CD4-positive, alpha-beta memory T cell (primary cell): Measurements from ENCODE around the gene KANK3. TPM values are rescaled to one million over a fixed set of nuclear protein-coding genes. Genes with fewer than 3 reads are reported as not detected.

Experiments
- CTCF ChIA-PET: fragments of 350-600 bp; sonication (Branson Sonifier 250); formaldehyde crosslinking; loops from one replicate; lab custom pipeline; 2021; ENCODE audit warnings: inconsistent platforms; ENCODE audit not compliant: partially characterized antibody; lab: Charles Lee
- POLR2A ChIA-PET: fragments of 350-600 bp; sonication (Branson Sonifier 250); formaldehyde crosslinking; loops from one replicate; lab custom pipeline; 2021; ENCODE audit not compliant: partially characterized antibody; lab: Charles Lee
- DNase-seq, 5 donors: peaks; one replicate each; pipeline versions ENCODE4 v3.0.0 to v3.0.0-alpha.2; 2020 to 2022; ENCODE audit warnings: mixed read lengths in 1 of 5
- H3K27ac ChIP-seq: one replicate; pipeline ENCODE4 v1.7.0; 2013; ENCODE audit warnings: low read depth, low read length
- H3K27me3 ChIP-seq: 2 replicates; pipeline ENCODE4 v1.7.0; 2013; ENCODE audit warnings: mild to moderate bottlenecking, low read length, moderate library complexity; ENCODE audit not compliant: insufficient read depth
- H3K36me3 ChIP-seq: 2 replicates; pipeline ENCODE4 v1.7.0; 2013; ENCODE audit warnings: mild to moderate bottlenecking, low read length, moderate library complexity; ENCODE audit not compliant: insufficient read depth
- H3K4me1 ChIP-seq: 2 replicates; pipeline ENCODE4 v1.7.0; 2013; ENCODE audit warnings: mild to moderate bottlenecking, low read length, moderate library complexity; ENCODE audit not compliant: insufficient read depth
- H3K4me3 ChIP-seq, 2 donors: one replicate each; pipeline ENCODE4 v1.7.0; 2013; ENCODE audit warnings: low read length in 2 of 2, mild to moderate bottlenecking in 1 of 2
- H3K9me3 ChIP-seq, 2 donors: one replicate each; pipeline ENCODE4 v1.7.0; 2013; ENCODE audit warnings: low read length in 2 of 2, control low read depth in 1 of 2; ENCODE audit not compliant: control insufficient read depth in 1 of 2
- H3K27ac Mint-ChIP-seq, 7 donors: one replicate each; pipeline ENCODE4 v1.8.0; 2020 to 2021; ENCODE audit warnings: mixed read lengths in 7 of 7, mild to moderate bottlenecking in 6 of 7, inconsistent platforms in 3 of 7, moderate library complexity in 3 of 7
- H3K27me3 Mint-ChIP-seq, 2 donors: one replicate each; pipeline ENCODE4 v1.8.0; 2020 to 2021; ENCODE audit warnings: mixed read lengths in 2 of 2
- H3K36me3 Mint-ChIP-seq, 2 donors: one replicate each; pipeline ENCODE4 v1.8.0; 2020 to 2021; ENCODE audit warnings: mixed read lengths in 2 of 2, inconsistent platforms in 1 of 2, mild to moderate bottlenecking in 1 of 2
- H3K4me1 Mint-ChIP-seq, 4 donors: one replicate each; pipeline ENCODE4 v1.8.0; 2020 to 2021; ENCODE audit warnings: mixed read lengths in 4 of 4, mild to moderate bottlenecking in 1 of 4
- H3K4me3 Mint-ChIP-seq, 8 donors: one replicate each; pipeline ENCODE4 v1.8.0; 2020 to 2021; ENCODE audit warnings: mixed read lengths in 8 of 8, mild to moderate bottlenecking in 7 of 8, moderate library complexity in 6 of 8, inconsistent platforms in 3 of 8
- H3K9me3 Mint-ChIP-seq, 8 donors: one replicate each; pipeline ENCODE4 v1.8.0; 2020 to 2021; ENCODE audit warnings: mixed read lengths in 8 of 8, mild to moderate bottlenecking in 5 of 8, inconsistent platforms in 3 of 8, moderate library complexity in 1 of 8
- intact Hi-C: fragments of 100-400 bp; cut with micrococcal nuclease; formaldehyde crosslinking; loops from one replicate; pipeline ENCODE4 v1.15.1; 2023
- polyA plus RNA-seq, 2 donors: library from polyadenylated mRNA; unstranded; fragments of 300-500 nt; fragmentation: Illumina TruSeq; gene quantifications; one replicate each; pipeline ENCODE4 v1.2.3, GENCODE V29; 2021
- total RNA-seq, 2 experiments: library from RNA; stranded (reverse); gene quantifications; one replicate each; pipeline ENCODE4 v1.2.3, GENCODE V29; 2021

KANK3 gene
- total and polyA plus RNA-seq, 4 experiments from 2014 or later: 1.1 to 6.3 (median 3.4) TPM

DNA sequence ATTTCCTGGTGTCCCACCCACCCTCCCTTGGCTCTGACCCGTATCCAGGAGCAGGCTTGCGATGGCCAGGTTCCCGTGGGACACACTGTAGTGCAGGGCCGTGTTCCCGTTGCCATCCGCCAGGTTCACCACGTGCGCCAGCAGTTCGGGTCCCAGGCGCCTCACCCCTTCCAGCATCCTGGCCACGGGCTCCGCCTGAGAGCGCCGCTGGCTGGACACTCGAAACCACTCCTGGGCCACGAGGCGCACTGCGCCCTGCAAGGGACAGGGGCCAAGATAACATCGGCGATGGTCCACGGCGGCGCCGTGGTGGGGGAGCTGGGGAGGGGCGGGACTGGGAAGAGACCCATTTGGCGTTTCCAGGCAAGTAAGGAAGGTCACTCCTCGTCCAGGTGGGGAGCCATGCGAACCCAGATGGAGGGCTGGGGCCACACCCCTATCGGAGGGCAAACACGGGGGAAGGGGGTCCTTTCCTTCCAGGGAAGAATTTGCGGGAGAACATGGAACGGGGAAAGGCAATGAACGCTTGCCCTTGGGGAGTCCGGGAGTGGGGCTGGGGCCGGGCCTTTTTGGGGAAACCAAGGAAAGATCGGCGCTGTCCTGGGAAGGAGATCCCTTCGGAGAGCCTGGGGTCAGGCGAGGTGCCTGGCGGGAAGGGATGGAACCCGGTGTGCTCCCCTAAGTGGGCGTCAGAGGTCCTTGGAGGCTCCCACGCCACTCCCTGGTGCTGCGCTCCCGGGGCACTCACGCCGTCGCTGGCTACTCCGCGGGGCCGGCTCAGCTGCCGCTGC, 9.9 kb downstream of the KANK3 start:
- DNase-seq: no peak
- Mint-ChIP-seq H3K9me3 (no peaks in the 10 kb centered on the region), H3K4me3 (no peak overlapping the region), H3K27me3 (peaks cover 8% of the 10 kb centered on the region in 2 donors), H3K4me1 (peaks cover 4 to 10% (median 5%) of the 10 kb centered on the region in 4 donors), H3K36me3 (no peaks in the 10 kb centered on the region), H3K27ac (no peak overlapping the region)
- no peaks in the 10 kb centered on the region for H3K9me3 ChIP-seq
- CTCF ChIA-PET: interaction anchor here (1.2 kb wide), 1 partner anchor 18 kb away, joined by 3 read pairs; no protein-coding TSS in a partner anchor
- POLR2A ChIA-PET: no interaction called here
- H3K27ac ChIP-seq: no peak overlapping the region
- peaks cover 7% of the 10 kb centered on the region for H3K4me1 ChIP-seq
- H3K27me3 ChIP-seq: peaks cover 9% of the 10 kb centered on the region
- H3K4me3 ChIP-seq: no peak overlapping the region
- no peaks in the 10 kb centered on the region for H3K36me3 ChIP-seq
- intact Hi-C loops: no loop called here

GRCh38 chr19:8331263-8331845, 11.7 kb downstream of the KANK3 start:
- Histone ChIP-seq H3K4me3 (no peak overlapping the region), H3K36me3 (no peaks in the 10 kb centered on the region), H3K4me1 (peaks cover 7% of the 10 kb centered on the region), H3K9me3 (no peaks in the 10 kb centered on the region), H3K27ac (no peak overlapping the region), H3K27me3 (peaks cover 9% of the 10 kb centered on the region)
- H3K9me3 Mint-ChIP-seq: no peaks in the 10 kb centered on the region
- DNase-seq: no peak
- peaks cover 0 to 2% of the 10 kb centered on the region in 2 donors for H3K36me3 Mint-ChIP-seq
- H3K27me3 Mint-ChIP-seq: peaks cover 3 to 4% of the 10 kb centered on the region in 2 donors
- ChIA-PET CTCF (interaction anchor here (1.2 kb wide), 1 partner anchor 10 kb away, joined by 4 read pairs; the partner anchor contains the start of gene RPS28), POLR2A (interaction anchor here (0.5 to 1.5 kb wide), 3 partner anchors 10 to 166 kb away, joined by 3 to 4 read pairs (median 3); partner anchors contain the start of gene RPS28)
- intact Hi-C loops: no loop called here
- no peak overlapping the region for H3K4me3 Mint-ChIP-seq
- no peak overlapping the region for H3K27ac Mint-ChIP-seq
- H3K4me1 Mint-ChIP-seq: peaks cover 3 to 10% (median 5%) of the 10 kb centered on the region in 4 donors

DNA sequence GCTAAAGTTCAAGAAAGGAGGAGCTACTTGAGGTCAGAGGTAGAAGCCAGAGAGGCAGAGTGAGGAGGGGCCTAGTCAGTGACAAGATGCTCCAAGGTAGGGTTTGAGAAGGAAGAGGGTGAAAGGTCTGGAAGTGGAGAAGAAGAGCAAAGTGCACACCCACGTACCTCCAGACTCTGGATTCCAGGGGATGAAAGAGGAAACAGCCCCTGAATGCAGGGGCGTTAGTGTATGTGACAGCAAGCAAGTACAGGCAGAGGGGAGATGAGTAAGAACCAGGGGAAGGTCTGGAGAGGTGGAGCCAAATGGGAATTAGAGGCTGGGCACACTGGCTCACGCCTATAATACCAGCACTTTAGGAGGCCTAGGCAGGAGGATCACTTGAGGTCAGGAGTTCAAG, 13.1 kb downstream of the KANK3 start:
- H3K36me3 ChIP-seq: no peaks in the 10 kb centered on the region
- no peak overlapping the region for H3K4me3 ChIP-seq
- H3K27ac ChIP-seq: no peak overlapping the region
- Mint-ChIP-seq H3K36me3 (peaks cover 0 to 2% of the 10 kb centered on the region in 2 donors), H3K4me1 (peaks cover 0 to 4% (median 0%) of the 10 kb centered on the region in 4 donors), H3K4me3 (no peak overlapping the region), H3K9me3 (no peaks in the 10 kb centered on the region), H3K27me3 (no peaks in the 10 kb centered on the region), H3K27ac (peak overlapping the region in 1 of 7 donors; percentile 42)
- DNase-seq: no peak
- POLR2A ChIA-PET: no interaction called here
- H3K9me3 ChIP-seq: no peaks in the 10 kb centered on the region
- H3K4me1 ChIP-seq: peaks cover 7% of the 10 kb centered on the region
- intact Hi-C loops: loop anchor here (10.0 kb wide), 1 partner anchor 175 kb away; no protein-coding TSS in a partner anchor
- peaks cover 9% of the 10 kb centered on the region for H3K27me3 ChIP-seq
- CTCF ChIA-PET: no interaction called here

GRCh38 chr19:8325454-8325853, 17.6 kb downstream of the KANK3 start:
- intact Hi-C loops: loop anchor here (10.0 kb wide), 1 partner anchor 171 kb away; no protein-coding TSS in a partner anchor
- Mint-ChIP-seq H3K4me3 (no peak overlapping the region), H3K4me1 (peaks cover 5 to 28% (median 21%) of the 10 kb centered on the region in 4 donors), H3K36me3 (peaks cover 6 to 26% of the 10 kb centered on the region in 2 donors), H3K27me3 (no peaks in the 10 kb centered on the region), H3K9me3 (no peaks in the 10 kb centered on the region), H3K27ac (no peak overlapping the region)
- H3K36me3 ChIP-seq: peaks cover 14% of the 10 kb centered on the region
- POLR2A ChIA-PET: no interaction called here
- no peaks in the 10 kb centered on the region for H3K9me3 ChIP-seq
- CTCF ChIA-PET: interaction anchor here (0.6 kb wide), 1 partner anchor 58 kb away, joined by 3 read pairs; no protein-coding TSS in a partner anchor
- H3K27ac ChIP-seq: no peak overlapping the region
- no peak overlapping the region for H3K4me3 ChIP-seq
- H3K4me1 ChIP-seq: peaks cover 26% of the 10 kb centered on the region
- H3K27me3 ChIP-seq: no peaks in the 10 kb centered on the region
- DNase-seq: no peak

DNA sequence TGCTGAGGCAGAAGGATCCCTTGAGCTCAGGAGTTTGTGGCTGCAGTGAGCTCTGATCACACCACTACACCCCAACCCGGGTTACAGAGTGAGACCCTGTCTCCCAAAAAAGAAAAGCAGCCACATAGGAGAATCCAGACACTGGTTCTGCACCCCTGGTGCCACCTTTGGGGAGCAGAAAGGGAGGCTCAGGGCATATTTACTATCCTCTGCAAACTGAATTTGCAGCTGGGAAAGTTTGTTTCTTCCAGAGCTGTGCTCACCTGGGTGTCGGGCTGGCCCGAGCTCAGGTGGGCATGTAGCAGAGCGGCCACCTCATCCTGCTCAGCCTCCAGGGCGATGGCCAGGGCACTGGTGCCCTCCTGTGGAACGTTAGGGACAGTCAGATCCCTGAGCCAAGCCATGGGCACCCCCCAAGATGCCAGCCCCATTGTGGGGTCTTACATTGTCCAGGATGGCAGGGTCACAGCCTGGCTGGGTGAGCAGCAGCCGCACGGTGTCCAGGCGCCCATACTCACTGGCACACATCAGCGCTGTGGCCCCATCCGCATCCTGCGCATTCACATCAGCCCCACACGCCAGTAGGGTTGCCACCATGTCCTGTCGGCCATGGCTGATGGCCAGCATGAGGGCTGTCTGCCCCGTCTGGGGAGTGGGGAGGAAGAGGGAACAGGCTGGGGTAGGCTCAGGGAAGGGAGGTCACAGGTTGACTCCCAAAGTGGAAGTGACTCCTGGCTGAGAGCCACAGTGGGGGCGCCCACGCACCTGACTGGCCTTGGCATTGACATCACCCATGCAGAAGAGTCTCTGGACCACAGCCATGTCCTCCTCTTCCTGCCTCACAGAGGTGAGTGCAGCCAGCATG, 18.6 kb downstream of the KANK3 start:
- DNase-seq: no peak
- Histone ChIP-seq H3K36me3 (peaks cover 14% of the 10 kb centered on the region), H3K4me3 (no peak overlapping the region), H3K27ac (peak overlapping the region; percentile 13), H3K9me3 (no peaks in the 10 kb centered on the region), H3K4me1 (peaks cover 36% of the 10 kb centered on the region), H3K27me3 (no peaks in the 10 kb centered on the region)
- peak overlapping the region in 3 of 7 donors; percentile 42 to 66 (median 46) for H3K27ac Mint-ChIP-seq
- peaks cover 6 to 27% of the 10 kb centered on the region in 2 donors for H3K36me3 Mint-ChIP-seq
- peaks cover 9 to 39% (median 31%) of the 10 kb centered on the region in 4 donors for H3K4me1 Mint-ChIP-seq
- ChIA-PET CTCF (interaction anchor here (1.8 kb wide), 1 partner anchor 55 kb away, joined by 7 read pairs; no protein-coding TSS in a partner anchor), POLR2A (interaction anchor here (1.0 to 1.5 kb wide), 4 partner anchors 18 to 189 kb away, joined by 3 to 6 read pairs (median 4); partner anchors contain the start of genes KANK3 and ZNF414)
- no peaks in the 10 kb centered on the region for H3K9me3 Mint-ChIP-seq
- H3K27me3 Mint-ChIP-seq: no peaks in the 10 kb centered on the region
- intact Hi-C loops: loop anchor here (10.0 kb wide), 1 partner anchor 170 kb away; no protein-coding TSS in a partner anchor
- no peak overlapping the region for H3K4me3 Mint-ChIP-seq

GRCh38 chr19:8323781-8324185, 19.3 kb downstream of the KANK3 start:
- H3K27me3 ChIP-seq: no peaks in the 10 kb centered on the region
- H3K4me3 ChIP-seq: no peak overlapping the region
- CTCF ChIA-PET: interaction anchor here (1.4 to 1.8 kb wide), 2 partner anchors 18 to 54 kb away, joined by 5 to 7 read pairs; no protein-coding TSS in a partner anchor
- intact Hi-C loops: loop anchor here (10.0 kb wide), 1 partner anchor 169 kb away; no protein-coding TSS in a partner anchor
- no peak for DNase-seq
- Mint-ChIP-seq H3K27ac (peak overlapping the region in 5 of 7 donors; percentile 42 to 99 (median 66)), H3K4me3 (no peak overlapping the region), H3K27me3 (no peaks in the 10 kb centered on the region), H3K9me3 (no peaks in the 10 kb centered on the region), H3K4me1 (peaks cover 9 to 44% (median 33%) of the 10 kb centered on the region in 4 donors), H3K36me3 (peaks cover 6 to 27% of the 10 kb centered on the region in 2 donors)
- POLR2A ChIA-PET: interaction anchor here (1.0 to 1.5 kb wide), 4 partner anchors 18 to 190 kb away, joined by 3 to 6 read pairs (median 4); partner anchors contain the start of genes KANK3 and ZNF414
- H3K36me3 ChIP-seq: peaks cover 14% of the 10 kb centered on the region
- H3K4me1 ChIP-seq: peaks cover 42% of the 10 kb centered on the region
- H3K27ac ChIP-seq: peak overlapping the region; percentile 13
- H3K9me3 ChIP-seq: no peaks in the 10 kb centered on the region
